HG03439 (cell line): ENCODE data around the gene CEP20.

ENCODE experiments used
- ATAC-seq: cut with Tn5 transposase; IDR thresholded peaks from one replicate; pipeline ENCODE4 v1.9.1; 2021; ENCODE audit warnings: mild to moderate bottlenecking, moderate library complexity; ENCODE audit not compliant: unreplicated experiment

CEP20 gene

GRCh38 chr16:15899538-15900100, 11.2 kb upstream of the CEP20 start:
- ATAC-seq, result no peak

- no peak for ATAC-seq
Measured at GRCh38 chr16:15898654-15899053, 10.3 kb upstream of the CEP20 start.

- ATAC-seq, result no peak
Measured at GRCh38 chr16:15897834-15898254, 9.4 kb upstream of the CEP20 start.

GRCh38 chr16:15897121-15897780, 8.8 kb upstream of the CEP20 start:
- ATAC-seq, result no peak

- no peak for ATAC-seq
Measured at GRCh38 chr16:15894571-15895374, 6.4 kb upstream of the CEP20 start.

GRCh38 chr16:15891508-15891907, 3.1 kb upstream of the CEP20 start:
- ATAC-seq, result no peak

GRCh38 chr16:15887283-15887682, 1.1 kb downstream of the CEP20 start:
- ATAC-seq, result no peak

- ATAC-seq, result no peak
Measured at GRCh38 chr16:15886078-15886477, 2.3 kb downstream of the CEP20 start.

GRCh38 chr16:15885560-15886001, 2.8 kb downstream of the CEP20 start:
- no peak for ATAC-seq

GRCh38 chr16:15882563-15882962, 5.8 kb downstream of the CEP20 start:
- no peak for ATAC-seq

GRCh38 chr16:15881794-15882379, 6.5 kb downstream of the CEP20 start:
- no peak for ATAC-seq

- ATAC-seq, result no peak
Measured at GRCh38 chr16:15880434-15881308, 7.7 kb downstream of the CEP20 start.

- ATAC-seq, result no peak
Measured at GRCh38 chr16:15879255-15879811, 9.1 kb downstream of the CEP20 start.

GRCh38 chr16:15876503-15876902, 11.9 kb downstream of the CEP20 start:
- no peak for ATAC-seq

- ATAC-seq, result no peak
Measured at GRCh38 chr16:15874745-15875314, 13.6 kb downstream of the CEP20 start.

GRCh38 chr16:15873737-15874136, 14.7 kb downstream of the CEP20 start:
- ATAC-seq, result no peak

GRCh38 chr16:15873301-15873700, 15.1 kb downstream of the CEP20 start:
- no peak for ATAC-seq

GRCh38 chr16:15870011-15870410, 18.4 kb downstream of the CEP20 start:
- ATAC-seq, result no peak

GRCh38 chr16:15866451-15866850, 22.0 kb downstream of the CEP20 start:
- ATAC-seq, result no peak

- ATAC-seq, result no peak
Measured at GRCh38 chr16:15865742-15866141, 22.7 kb downstream of the CEP20 start.
